ENCODE measurements around the gene PTH2R. TPM values are rescaled to one million over a fixed set of nuclear protein-coding genes. Genes with fewer than 3 reads are reported as not detected.
"Not testable (repeated sequence)": the region's sequence is repeated elsewhere in the genome, so short reads cannot be mapped to it uniquely, and the experiment has no call there.

Gene PTH2R
- polyA plus RNA-seq (ENCODE audit: insufficient read length) = 62.4 TPM
- long read RNA-seq, donor 1, partial matches to known transcripts = 0 of 1 reads
- long read RNA-seq, donor 1, other reads (novel, unspliced or antisense) = 0 of 1 reads
- long read RNA-seq, donor 2, partial matches to known transcripts = 8 of 8 reads
- long read RNA-seq, donor 2, other reads (novel, unspliced or antisense) = 0 of 8 reads
- long read RNA-seq, donor 3, partial matches to known transcripts = 0 of 1 reads
- long read RNA-seq, donor 3, other reads (novel, unspliced or antisense) = 0 of 1 reads
- long read RNA-seq, donor 4 = 0 reads
- long read RNA-seq, donor 5 = 0 reads
- long read RNA-seq, donor 6 = 0 reads
- long read RNA-seq, donor 7, partial matches to known transcripts = 0 of 1 reads
- long read RNA-seq, donor 7, other reads (novel, unspliced or antisense) = 0 of 1 reads
- long read RNA-seq, donor 8 = 0 reads

GRCh38 chr2:208406474-208407451, at the start of gene PTH2R:
Gene PTH2R (plus strand): TSS chr2:208406792. CDS start chr2:208407044, 252 bp downstream.
- peak; percentile 28 for DNase-seq

- no peak for DNase-seq
These were observed 49.6 kb upstream of the PTH2R start for GRCh38 chr2:208356846-208357574.

- DNase-seq = no peak
These were observed 47.6 kb upstream of the PTH2R start for GRCh38 chr2:208358758-208359631.

- no peak for DNase-seq
These were observed 47.0 kb upstream of the PTH2R start for GRCh38 chr2:208359632-208359986.

- no peak for DNase-seq
These were observed 46.1 kb upstream of the PTH2R start for GRCh38 chr2:208360259-208361076.

GRCh38 chr2:208361077-208361441, 45.5 kb upstream of the PTH2R start:
- DNase-seq = no peak

- DNase-seq = no peak
These were observed 43.1 kb upstream of the PTH2R start for GRCh38 chr2:208363485-208363884.

GRCh38 chr2:208366215-208367127, 40.1 kb upstream of the PTH2R start:
- no peak for DNase-seq

GRCh38 chr2:208369091-208369490, 37.5 kb upstream of the PTH2R start:
- DNase-seq = no peak

- no peak for DNase-seq
These were observed 35.5 kb upstream of the PTH2R start for GRCh38 chr2:208370881-208371633.

GRCh38 chr2:208371634-208371935, 35.0 kb upstream of the PTH2R start:
- no peak for DNase-seq

- DNase-seq = peak; percentile 55
These were observed 33.0 kb upstream of the PTH2R start for GRCh38 chr2:208373460-208374089.

- no peak for DNase-seq
These were observed 31.0 kb upstream of the PTH2R start for GRCh38 chr2:208375491-208376068.

GRCh38 chr2:208377344-208377860, 29.2 kb upstream of the PTH2R start:
- not testable (repeated sequence) for DNase-seq

- DNase-seq = no peak
These were observed 27.4 kb upstream of the PTH2R start for GRCh38 chr2:208379192-208379591.

- DNase-seq = no peak
These were observed 22.0 kb upstream of the PTH2R start for GRCh38 chr2:208384637-208385036.

- DNase-seq = no peak
These were observed 20.1 kb upstream of the PTH2R start for GRCh38 chr2:208386541-208386940.
